GM19324 (cell line): ENCODE data around the gene FATE1.
A peak's percentile ranks its signal among the peaks of the same experiment; 100 is the strongest.

Experiments used
- ATAC-seq: cut with Tn5 transposase; IDR thresholded peaks from one replicate; pipeline ENCODE4 v1.9.1; 2021; ENCODE audit warnings: mild to moderate bottlenecking, moderate library complexity; ENCODE audit not compliant: unreplicated experiment, low FRiP score

The FATE1 gene

GRCh38 chrX:151738751-151739150 lies 22.9 kb downstream of the FATE1 start:
- ATAC-seq: no peak

- ATAC-seq: no peak
Measured at GRCh38 chrX:151741606-151742005, 25.8 kb downstream of the FATE1 start.

DNA sequence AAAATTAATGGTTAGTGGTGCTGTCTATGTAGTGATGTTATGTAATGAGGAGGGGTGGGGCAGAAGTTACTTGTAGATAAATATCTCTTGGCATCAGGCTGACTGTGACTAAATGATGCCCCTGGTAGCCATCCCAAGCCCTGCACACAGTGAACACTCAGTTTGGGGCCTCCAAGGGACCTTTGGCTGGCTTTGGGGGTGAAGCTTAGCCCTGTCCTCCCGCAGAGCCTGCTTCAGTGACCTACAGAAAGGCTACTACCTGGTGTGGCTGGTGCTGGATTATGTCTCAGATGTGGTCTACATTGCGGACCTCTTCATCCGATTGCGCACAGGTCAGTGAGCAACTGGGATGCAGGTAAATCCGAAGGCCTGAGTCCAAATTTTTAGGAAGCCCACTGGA lies 26.5 kb downstream of the FATE1 start:
- ATAC-seq: no peak

GRCh38 chrX:151743651-151744470 lies 28.0 kb downstream of the FATE1 start:
- ATAC-seq: no peak

DNA sequence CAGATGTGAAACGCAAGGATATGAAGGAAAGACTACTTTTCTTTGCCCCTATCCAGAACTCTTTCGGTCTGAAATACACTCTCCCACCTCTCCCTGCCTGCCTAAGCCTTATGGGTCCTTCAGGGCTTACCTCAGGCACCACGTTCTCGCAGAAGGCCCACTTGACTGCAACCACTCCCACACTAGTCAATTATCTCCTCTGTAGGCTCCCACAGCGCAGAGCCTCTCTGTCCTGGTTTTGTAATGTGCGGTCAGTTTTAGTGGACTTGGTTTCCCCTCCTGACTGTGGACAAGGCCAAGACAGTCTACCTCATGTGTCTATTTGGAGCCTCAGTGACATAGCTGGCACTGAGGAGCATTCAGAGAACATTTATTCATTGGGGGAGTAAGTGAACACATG lies 29.8 kb downstream of the FATE1 start:
- ATAC-seq: no peak

GRCh38 chrX:151746502-151746901 lies 30.7 kb downstream of the FATE1 start:
- ATAC-seq: no peak

DNA sequence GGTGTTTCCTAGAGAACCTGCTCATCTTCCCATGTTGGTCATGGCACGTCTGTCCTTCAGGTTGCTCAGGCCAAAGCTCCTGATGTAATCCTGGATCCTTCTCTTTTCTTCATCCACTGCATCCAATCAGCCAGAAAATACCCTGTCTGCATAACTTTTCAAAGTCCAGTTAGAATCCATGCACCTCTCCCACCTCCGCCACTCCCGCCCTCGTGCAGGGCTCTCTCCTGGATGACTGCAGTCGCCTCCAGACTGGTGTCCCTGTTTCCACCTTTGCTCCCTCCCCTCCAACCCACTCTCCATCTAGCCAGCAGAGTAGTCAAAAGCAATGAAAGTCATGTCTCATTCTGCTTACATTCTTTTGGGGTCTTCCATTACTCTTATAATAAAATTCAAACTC lies 34.7 kb downstream of the FATE1 start:
- ATAC-seq: no peak

GRCh38 chrX:151752847-151753246 lies 37.0 kb downstream of the FATE1 start:
- no peak for ATAC-seq

DNA sequence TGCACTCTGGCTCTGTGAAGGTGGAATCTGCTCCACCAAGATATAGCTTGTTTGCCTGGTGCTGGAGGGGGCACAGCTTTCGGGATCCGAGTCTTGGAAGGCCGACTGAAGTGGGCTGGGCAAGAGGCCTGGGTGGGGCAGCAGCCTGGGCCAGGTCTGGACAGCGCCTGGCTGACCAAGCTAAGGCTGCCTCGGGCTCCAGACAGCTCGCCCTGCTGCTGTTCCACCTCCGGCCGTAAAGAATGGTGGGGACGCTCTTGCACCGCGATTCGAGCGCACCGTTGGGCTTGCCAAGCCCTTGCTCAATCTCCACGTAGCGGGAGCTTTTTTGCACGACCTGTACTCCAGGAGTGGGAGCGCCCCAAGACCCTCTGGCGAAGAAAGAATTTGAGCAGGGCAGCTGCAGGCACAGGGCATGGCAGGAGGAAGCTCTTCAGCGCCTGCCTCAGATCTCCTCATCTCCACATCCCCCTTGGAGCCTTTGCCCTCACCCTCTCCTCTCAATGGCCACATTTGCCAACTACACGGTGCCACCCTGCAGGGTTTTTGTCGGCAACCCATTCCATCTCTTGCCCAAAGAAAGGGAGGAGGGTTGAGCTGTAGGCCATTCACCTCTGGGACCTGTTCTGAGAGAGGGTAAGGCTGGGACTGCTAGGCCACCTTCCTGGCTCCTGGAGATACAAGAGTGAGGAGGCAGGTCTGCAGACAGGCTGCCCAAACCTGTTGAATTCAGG lies 37.6 kb downstream of the FATE1 start:
- peak; percentile 76 for ATAC-seq

DNA sequence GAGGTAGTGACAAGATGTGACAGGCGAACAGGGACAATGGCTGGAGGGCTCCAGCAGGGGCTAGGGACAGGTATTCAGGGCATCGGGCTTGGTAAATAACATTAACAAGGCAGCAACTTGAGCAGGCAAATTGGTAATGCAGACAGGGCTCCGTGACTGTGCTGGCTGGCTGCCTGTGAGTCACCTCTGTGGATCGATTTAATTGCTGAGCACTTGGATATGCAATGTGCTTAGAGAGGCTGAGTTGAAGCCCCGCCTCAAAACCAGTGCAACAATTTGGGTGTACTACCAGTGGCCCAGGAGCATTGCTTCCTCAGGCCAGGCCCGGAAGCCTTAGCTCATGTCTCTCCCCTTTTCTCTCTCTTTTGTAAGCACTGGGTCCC lies 38.2 kb downstream of the FATE1 start:
- no peak for ATAC-seq

- no peak for ATAC-seq
Measured at GRCh38 chrX:151754641-151755215, 38.9 kb downstream of the FATE1 start.

DNA sequence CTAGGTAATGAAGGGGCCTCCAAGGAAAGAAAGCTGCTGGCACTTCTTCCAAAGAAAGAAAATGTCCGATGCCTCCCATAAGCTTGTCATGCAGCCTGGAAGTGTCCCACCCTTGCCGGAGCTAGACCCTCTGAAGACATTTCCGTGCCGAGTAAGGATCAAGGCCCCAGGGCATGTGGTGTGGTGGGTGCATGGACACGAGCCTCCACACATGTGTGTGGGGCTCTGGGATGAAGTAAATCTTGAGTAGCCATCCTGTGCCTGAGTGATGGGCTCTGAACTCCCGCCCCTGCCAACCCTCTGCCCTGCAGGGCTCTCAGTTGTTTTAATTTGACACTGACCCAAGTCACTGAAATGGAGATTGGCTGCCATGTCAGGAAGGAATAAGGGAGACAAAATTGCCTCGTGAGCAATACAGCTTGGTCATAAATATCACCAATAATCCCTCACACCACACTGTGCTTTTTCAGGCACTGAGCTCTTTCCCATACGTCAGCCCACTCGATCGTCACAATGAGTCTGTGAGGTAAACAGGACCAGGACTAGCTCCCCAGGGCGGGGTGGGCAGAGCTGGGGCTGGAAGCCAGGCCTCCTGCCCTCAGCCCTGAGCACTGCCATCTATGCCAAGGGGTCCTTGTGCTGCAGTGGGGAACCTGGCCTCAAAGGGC lies 43.3 kb downstream of the FATE1 start:
- ATAC-seq: no peak

DNA sequence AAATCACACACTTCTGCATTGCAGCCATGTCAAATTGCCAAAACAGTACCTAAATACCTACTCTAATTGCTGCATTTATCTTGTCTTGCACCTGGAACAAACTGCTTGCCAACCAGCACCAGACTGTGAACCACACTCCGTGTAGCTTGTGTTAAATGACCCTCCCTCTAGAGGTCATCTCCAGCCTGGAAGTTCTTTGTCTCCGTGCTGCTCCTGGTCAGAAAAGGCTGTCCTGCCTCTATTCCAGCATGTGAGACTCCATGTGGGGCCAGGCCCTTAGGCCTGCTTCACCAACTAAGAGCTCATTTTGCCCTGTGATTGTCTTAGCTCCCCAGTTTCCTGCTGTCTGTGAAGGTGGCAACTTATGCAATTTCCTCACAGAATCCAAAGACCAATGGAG lies 47.0 kb downstream of the FATE1 start:
- ATAC-seq: no peak

GRCh38 chrX:151763711-151764110 lies 47.9 kb downstream of the FATE1 start:
- ATAC-seq: no peak

DNA sequence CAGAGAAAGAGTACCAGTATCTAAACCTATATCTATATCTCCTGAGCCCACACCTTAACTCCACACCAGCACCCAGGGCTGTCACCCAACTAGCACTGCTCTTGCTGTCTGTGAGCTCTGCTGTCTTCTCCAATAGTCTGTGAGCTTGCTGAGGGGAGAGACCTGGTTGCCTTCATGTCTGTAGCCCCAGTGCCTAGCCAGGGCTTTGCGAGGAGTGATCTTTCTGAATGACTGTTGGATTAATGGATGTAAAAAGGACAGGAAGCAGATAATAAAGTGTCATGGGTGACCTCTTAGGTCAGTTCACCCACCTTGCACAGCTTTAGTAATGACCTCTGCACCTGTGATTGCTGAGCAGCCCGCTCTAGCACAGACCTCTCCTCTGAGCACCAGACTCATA lies 49.2 kb downstream of the FATE1 start:
- ATAC-seq: no peak

DNA sequence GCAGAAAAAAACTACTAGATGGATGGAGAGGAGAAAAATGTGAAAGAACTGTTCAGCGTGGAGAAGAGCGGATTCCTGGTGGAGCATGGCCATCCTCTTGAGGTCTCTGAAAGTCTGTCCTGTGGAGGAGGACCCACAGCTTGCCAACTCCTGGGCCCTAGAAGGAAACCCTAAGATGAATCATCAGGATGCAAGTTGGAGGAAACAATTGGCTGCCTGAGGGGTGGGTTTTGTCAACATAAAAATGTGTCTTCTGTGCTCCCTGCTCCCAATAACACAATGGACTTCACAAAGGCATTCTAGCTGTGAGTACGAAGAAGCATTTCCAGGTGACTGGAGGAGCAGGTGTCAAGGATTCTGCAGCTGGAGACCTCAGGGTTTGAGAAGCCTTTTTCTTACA lies 55.9 kb downstream of the FATE1 start:
- no peak for ATAC-seq
